SU-DHL-6 (cell line): ENCODE results near the gene ACTN1.

Experiments used
- EZH2phosphoT487 ChIP-seq: fragments of 200-600 bp; sonication (generic), shearing (Covaris generic); conservative IDR thresholded peaks from 2 replicates; pipeline ENCODE4 v1.6.1; 2018; ENCODE audit warnings: mild to moderate bottlenecking, antibody characterized with exemption, low read length, moderate library complexity, mixed read lengths
- TF ChIP-seq, protein P1 (sequence below): fragments of 200-600 bp; sonication (generic); IDR thresholded peaks from one replicate; pipeline ENCODE4 v1.5.1; 2017; ENCODE audit warnings: antibody characterized with exemption, mild to moderate bottlenecking, low read length, moderate library complexity; ENCODE audit not compliant: insufficient read depth, poor library complexity, severe bottlenecking

DNA sequence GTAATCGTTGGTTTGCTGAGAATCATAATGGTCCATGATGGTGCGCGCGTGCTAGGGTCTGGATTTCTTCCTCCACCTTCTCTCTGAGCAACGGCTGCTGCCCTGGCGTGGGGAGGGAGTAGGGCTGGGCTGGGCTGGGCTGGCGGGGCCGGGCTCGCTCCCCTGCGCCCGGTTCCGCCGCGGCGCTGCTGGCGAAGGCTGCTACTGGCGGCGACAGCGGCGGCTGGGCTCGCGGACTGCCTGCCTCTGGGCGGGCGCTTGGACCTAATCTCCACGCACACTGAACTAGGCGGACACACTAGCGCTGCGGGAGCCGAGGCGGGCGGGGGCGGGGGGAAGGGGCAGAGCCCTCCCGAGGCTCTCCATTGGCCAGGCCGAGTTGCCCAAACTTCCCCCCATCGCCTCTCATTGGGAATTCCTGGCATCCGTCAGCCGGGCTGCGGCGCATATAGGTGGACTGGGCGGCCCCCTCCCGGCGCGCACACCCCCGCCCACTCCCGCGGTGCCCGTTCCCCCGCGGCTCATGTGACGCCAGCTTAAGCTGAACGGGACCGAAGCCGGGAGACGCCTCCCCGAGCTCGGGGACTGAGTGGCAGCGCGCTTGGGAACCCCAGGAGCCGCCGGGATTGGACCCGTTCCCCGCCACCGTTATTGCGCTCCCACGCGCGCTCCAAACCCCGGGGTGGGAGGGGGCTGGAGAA is at the start of gene ACTN1:
- TF ChIP-seq, protein P1, sequence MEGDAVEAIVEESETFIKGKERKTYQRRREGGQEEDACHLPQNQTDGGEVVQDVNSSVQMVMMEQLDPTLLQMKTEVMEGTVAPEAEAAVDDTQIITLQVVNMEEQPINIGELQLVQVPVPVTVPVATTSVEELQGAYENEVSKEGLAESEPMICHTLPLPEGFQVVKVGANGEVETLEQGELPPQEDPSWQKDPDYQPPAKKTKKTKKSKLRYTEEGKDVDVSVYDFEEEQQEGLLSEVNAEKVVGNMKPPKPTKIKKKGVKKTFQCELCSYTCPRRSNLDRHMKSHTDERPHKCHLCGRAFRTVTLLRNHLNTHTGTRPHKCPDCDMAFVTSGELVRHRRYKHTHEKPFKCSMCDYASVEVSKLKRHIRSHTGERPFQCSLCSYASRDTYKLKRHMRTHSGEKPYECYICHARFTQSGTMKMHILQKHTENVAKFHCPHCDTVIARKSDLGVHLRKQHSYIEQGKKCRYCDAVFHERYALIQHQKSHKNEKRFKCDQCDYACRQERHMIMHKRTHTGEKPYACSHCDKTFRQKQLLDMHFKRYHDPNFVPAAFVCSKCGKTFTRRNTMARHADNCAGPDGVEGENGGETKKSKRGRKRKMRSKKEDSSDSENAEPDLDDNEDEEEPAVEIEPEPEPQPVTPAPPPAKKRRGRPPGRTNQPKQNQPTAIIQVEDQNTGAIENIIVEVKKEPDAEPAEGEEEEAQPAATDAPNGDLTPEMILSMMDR = no peak
- no peak for TF ChIP-seq EZH2phosphoT487
